Hematopoietic multipotent progenitor cell (in vitro differentiated cells): ENCODE measurements around the gene EXOC4. TPM values are rescaled to one million over a fixed set of nuclear protein-coding genes. Genes with fewer than 3 reads are reported as not detected.
"Not testable (repeated sequence)": the region's sequence is repeated elsewhere in the genome, so short reads cannot be mapped to it uniquely, and the experiment has no call there.

Experiments
- DNase-seq, 3 donors: peaks; one replicate each; pipeline ENCODE4 v3.0.0-alpha.2; 2011 to 2015; ENCODE audit warnings: low read depth in 2 of 3, low spot score in 2 of 3
- total RNA-seq: library from RNA; depleted of rRNA; stranded (reverse); fragments of >200 nt; gene quantifications from one replicate; pipeline ENCODE4 v1.2.3, GENCODE V29; 2012

EXOC4 gene
- total RNA-seq, 1 donor, result 66.2 TPM

DNA sequence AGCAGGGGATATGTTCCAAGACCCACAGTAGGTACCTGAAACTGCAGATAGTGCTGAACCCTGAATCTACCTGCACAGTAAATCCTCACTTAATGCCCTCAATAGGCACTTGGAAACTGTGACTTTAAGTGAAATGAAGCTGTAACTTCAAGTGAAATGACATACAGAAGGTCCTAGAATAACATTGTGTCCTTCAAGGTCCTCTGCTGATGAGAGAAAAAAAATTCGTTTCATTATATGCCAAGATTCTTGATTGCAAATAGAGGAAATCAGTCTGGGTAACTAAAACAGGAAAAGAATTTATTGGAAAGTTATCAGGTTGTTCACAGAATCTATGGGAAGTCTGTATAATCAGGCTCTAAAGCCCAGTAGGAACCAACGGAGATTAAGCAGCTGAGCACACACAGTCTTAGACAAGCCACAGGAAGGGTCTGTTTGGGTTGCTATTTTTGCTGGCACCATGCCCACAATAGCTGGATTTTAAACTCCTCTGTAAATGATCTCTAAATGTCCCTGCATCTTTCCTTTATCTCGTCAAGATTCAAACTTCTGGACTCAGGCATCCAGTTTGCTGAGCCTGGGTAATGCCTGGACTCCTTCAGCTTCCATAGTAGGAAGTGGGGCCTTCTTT lies 57.5 kb downstream of the EXOC4 start:
- DNase-seq, result no peak

DNA sequence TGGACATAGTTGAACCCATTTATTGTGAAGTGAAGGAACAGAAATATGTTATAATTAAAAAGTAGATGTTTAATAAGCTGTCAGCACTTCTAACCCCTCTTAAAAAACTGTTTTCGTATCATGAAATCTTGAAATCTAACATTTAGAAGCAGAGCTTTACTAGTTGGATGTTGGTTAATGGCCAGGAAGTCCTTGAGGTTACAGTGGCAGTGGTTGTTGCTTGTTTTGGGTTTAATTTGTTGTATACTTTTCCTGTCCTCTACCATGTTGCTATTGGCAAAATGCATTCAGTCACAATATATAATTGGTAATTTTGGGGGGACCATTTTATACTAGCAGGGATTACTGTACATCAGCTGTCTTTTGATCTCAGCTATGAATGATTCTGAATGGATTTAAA lies 60.7 kb downstream of the EXOC4 start:
- DNase-seq, result no peak

DNA sequence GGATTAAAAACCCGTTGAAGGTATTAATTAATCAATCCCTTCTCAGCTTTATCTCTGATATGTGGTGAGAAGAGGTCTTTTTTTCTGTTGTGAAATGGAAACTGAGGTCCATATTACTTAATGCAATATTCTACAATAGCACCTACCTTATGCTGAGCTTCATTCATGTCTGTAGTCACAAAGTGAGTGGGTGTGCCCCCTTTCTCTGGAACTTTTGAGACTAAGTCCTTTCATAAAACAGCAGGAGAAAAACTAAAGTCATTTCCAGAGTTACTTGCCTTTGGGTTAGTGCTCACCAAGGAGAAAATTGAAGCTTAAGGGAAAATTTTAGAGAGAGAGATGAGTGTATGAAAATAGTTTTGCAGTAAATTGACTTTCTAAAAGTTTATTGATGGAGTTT lies 61.2 kb downstream of the EXOC4 start:
- DNase-seq, result no peak

DNA sequence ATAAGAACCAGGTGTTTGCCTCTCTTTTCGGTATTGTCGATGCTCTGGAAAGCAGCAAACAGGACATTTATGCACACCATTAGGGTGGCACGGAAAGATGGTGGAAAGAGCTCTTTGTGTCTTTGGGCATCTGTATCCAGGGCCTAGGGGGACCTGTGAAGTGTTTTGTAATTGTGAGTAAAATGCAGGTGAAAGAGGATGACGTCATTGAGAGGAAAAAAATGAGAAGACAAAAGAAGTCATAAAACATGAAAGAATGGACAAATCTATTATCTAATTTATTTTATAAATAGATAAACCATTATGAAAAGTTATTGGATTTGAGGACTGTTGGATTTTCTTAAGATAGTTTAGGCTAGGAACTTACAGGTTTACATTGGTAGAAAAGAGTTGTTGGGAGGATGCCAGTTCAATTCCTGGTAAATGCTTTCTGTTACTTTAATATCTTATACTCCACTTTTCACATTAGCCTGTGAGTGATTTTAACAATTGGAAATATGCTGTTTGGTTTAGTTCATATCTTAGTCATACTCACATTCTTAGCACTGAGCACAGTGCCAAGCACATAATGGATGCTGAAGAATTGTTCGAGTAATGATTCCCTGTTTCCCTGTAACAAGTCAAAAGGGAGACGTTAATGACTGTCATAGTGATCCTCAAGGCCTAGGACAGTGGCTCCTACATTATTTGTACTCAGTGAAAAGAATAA lies 62.6 kb downstream of the EXOC4 start:
- no peak for DNase-seq

DNA sequence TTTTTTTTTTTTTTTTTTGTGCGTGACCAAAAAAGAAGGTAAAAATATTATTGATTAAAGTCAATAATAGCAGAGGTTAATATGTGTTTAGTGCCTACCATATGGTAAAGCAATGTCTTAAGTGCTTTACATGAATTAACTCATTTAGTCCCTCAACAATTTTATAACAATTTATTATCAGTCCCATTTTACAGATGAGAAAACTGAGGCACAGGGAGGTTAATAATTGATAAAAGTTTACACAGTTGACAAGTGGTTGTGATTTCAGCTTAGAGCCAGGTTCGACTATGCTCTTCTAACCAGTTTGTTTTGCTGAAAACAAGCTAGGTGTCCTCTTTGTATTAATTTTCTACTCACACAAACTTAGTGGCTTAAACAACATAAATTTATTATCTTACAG lies 67.0 kb downstream of the EXOC4 start:
- no peak for DNase-seq

DNA sequence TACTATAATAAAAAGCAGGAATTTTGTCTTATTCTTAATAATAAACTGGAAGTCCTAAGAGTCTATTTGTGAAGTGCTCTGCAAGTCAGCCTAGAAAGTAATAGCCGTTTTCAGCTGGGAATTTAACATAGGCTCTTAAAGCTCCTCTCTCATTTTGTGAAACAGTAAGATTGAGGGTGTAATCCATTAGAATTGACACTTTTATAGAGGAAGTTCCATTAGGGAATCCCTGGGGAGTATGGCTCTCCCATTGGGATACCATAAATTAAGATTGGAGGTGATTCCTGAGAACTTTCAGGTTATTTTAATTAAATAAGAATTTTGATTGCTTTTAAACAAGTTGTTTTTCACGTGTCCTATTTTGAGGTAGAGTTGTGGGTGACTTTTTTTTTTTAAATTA lies 68.0 kb downstream of the EXOC4 start:
- no peak for DNase-seq

DNA sequence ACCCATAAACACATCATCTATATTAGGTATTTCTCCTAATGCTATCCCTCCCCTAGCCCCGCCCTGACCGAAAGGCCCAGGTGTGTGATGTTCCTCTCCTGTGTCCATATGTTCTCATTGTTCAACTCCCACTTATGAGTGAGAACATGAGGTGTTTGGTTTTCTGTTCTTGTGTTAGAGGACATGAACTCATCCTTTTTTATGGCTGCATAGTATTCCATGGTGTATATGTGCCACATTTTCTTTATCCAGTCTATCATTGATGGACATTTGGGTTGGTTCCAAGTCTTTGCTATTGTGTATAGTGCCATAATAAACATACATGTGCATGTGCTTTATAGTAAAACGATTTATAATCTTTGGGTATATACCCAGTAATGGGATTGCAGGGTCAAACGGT lies 68.5 kb downstream of the EXOC4 start:
- not testable (repeated sequence) for DNase-seq

DNA sequence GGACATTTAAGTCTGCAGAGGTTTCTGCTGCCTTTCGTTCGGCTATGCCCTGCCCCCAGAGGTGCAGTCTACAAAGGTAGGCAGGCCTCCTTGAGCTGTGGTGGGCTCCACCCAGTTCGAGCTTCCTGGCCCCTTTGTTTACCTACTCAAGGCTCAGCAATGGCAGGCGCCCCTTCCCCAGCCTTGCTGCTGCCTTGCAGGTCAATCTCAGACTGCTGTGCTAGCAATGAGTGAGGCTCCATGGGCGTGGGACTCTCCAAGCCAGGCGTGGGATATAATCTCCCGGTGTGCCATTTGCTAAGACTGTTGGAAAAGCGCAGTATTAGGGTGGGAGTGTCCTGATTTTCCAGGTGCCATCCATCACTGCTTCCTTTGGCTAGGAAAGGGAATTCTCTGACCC lies 73.9 kb downstream of the EXOC4 start:
- not testable (repeated sequence) for DNase-seq

DNA sequence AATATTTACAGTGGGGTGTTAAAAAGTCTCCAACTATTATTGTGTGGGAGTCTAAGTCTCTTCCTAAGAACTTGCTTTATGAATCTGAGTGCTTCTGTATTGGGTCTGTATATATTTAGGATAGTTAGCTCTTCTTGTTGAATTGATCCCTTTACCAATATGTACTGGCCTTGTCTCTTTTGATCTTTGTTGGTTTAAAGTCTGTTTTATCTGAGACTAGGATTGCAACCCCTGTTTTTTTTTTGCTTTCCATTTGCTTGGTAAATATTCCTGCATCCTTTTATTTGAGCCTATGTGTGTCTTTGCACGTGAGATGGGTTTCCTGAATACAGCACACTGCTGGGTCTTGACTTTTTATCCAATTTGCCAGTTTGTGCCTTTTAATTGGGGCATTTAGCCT lies 75.1 kb downstream of the EXOC4 start:
- not testable (repeated sequence) for DNase-seq

DNA sequence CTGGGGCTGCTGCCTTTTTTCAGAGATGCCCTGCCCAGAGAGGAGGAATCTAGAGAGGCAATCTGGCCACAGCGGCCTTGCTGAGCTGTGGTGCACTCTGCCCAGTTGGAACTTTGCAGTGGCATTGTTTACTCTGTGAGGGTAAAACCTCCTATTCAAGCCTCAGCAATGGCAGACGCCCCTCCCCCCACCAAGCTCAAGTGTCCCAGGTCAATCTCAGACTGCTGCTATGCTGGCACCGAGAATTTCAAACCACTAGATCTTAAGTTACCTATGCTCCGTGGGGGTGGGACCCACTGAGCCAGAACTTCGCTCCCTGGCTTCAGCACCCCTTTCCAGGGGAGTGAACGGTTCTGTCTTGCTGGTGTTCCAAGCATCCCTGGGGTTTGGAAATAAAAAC lies 77.2 kb downstream of the EXOC4 start:
- no peak for DNase-seq

DNA sequence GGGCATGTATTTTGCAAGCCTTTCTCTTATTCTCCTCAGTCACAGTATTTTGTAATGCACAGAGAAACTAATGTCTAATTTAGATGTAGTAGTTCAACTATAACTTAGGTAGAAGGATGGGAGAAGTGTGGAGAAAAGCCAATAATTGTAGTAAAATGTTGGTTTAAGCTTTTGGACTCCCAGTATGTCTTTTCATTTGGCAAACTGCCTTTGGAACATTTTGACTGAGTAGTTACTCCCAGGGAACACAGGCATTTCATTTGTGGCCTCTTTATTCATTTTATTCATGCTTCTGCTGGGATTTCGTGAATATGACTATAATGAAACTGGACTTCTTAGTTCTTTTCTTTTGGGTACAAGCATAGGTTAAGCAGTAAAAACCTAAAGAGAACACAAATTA lies 79.0 kb downstream of the EXOC4 start:
- DNase-seq, result no peak

DNA sequence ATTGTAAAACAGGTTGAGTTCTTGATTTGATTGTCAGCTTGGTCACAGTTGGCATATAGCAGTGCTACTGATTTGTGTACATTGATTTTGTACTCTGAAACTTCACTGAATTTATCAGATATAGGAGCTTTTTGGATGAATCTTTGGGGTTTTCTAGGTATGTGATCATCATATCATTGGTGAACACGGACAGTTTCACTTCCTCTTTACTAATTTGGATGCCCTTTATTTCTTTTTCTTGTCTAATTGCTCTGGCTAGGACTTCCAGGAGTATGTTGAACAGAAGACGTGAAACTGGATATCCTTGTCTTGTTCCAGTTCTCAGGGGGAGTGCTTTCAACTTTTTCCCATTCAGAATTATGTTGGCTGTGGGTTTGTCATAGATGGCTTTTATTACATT lies 86.9 kb downstream of the EXOC4 start:
- peak in 1 of 3 donors; percentile 1 for DNase-seq

DNA sequence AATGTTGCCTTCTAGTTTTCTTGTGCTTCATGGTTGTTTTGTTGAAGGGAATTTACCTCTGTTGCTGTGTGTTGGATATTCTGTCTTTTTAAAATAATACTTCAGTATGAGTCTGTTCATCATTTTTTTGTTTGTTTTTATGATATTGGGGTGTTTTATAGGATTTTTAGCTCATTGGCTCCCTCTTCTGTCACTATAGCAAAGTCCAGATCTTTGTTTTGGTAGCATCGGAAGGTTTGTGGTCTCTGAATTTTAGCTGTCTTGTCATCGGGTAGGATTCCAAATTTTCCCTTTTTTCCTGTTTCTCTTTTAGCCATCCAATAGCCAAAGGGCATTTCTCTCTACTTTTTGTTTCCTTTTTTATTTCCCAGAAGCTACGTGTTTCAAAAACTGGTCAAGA lies 91.4 kb downstream of the EXOC4 start:
- DNase-seq, result peak in 1 of 3 donors; percentile 19

DNA sequence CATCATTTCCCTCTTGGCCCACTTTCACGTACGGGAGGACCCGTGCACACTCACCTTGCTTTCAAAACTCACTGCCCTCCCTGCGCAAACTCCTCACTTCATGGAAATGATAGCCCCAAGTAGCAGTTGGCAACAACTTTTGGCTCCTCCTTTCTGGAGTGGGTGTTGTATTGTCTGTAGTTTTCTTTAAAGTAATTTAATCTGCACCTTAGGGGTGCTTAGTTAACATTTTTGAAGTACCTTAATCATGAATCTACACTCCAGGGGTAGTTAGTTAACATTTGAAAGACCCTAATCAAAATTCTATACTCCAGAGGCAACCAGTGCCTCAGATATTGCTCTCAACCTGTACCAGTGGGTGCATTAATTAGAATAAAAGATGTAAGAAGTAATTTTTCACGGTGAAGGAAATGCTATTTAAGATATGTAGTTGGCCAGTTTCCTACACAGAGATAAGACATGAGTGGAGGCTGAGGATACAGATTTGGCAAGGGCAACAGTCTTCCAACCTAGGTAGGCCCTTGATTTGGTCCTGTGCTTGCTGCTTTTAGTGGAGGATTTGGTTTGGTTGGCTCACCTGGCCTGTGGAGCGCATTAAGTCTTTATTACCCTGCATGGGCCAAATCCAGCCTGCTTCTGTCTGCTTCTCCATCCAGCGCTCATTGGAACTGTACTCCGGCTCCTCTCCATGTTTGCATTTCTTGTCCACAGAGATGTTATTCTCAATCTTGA lies 93.0 kb downstream of the EXOC4 start:
- DNase-seq, result no peak

DNA sequence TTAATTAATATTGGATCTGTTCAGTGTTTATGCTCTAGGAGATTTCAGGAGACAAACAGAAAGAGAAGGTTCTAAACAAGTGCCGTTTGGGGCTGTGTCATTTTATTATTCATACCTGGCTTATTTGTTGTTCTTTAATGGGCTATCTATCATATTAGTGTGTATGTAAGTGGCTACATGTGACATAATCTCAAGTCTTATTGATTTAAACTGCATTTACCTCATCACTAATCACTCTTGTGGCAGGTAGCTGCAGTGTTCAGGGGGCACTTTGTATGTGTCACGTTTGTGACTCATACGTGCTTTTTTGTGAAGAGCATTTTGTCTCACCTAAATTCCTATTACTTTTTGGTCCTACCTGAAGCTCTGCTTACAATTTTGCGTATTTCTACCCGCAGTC lies 95.4 kb downstream of the EXOC4 start:
- DNase-seq, result no peak

DNA sequence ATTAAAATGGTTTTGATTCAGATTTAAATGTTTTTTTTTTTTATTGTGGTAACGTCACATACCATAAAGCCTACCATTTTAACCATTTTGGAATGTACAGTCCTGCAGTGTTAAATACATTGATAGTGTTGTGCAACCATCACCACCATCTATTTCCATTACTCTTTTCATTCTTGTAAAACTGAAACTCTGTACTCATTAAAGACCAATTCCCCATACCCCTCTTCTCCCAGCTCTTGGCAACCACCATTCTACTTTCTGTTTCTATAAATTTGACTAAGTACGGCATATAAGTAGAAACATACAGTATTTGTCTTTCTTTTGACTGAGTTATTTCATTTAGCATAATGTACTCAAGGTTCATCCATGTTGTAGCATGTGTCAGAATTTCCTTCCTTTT lies 96.2 kb downstream of the EXOC4 start:
- DNase-seq, result no peak

DNA sequence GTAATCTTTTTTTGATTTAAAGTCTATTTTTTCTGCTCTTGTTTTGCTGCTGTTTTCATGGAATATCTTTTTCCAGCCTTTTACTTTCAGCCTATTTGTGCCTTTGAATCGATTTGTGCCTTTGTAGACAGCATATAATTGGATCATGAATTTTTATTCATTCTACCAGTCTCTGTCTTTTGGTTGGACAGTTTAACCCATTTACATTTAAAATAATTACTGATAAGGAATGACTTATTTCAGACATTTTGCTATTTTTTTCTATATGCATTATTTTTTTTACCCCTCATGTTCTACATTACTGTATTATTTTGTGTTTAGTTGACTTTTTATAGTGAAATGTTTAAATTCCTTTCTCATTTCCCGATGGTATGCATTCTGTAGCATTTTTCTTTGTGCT lies 99.6 kb downstream of the EXOC4 start:
- no peak for DNase-seq

DNA sequence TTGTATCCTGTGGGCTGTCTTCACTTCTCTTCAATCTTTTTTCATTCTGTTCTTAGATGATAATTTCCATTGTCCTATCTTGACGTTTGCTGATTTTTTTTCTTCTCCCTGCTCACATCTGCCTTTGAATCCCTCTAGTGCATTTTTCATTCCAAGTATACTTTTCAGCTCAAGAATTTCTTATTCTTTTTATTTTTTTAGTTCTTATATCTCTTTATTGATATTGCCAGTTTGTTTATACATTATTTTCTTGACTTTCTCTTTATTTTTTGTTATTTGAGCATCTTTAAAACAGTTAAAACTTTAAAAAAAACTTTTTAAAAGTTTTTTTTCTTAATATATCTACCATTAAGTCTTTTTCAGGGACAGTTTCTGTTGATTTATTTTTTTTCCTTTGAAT lies 100.9 kb downstream of the EXOC4 start:
- no peak for DNase-seq

DNA sequence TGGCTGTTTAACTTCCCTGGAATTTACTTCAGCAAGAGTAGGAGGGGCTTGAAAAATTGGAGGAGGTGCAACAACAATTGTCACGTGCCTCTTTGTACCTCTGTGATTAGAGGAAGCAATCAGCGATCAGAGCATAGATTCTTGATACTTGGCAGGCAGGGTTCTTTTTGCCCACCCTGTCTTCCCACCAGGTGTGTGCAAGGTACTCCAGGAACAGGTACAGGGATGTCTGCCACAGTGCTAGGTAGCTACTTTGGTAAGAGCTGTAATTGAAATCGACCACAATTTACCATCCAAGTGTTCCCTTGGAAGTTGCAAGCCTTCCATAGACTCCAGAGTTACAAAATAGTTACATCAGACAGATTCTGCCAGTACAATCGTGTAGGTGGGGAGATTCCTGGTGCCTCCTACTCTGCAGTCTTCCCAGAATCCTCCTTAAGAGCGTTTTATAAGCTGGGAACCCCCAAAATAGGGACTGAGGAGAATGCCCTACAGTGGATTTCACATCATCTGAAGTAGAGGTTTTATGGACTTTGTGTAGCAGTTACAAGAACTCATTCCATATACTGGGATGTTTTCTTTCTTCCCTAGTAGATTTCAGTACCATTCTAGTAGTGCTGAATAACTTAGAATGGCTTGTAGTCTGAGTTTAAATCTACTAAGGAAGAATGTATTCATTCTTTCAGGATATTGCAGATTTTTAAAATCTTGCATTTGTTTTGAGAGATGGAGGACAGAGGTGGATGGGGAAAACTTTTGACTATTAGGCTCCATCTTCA lies 101.9 kb downstream of the EXOC4 start:
- no peak for DNase-seq

DNA sequence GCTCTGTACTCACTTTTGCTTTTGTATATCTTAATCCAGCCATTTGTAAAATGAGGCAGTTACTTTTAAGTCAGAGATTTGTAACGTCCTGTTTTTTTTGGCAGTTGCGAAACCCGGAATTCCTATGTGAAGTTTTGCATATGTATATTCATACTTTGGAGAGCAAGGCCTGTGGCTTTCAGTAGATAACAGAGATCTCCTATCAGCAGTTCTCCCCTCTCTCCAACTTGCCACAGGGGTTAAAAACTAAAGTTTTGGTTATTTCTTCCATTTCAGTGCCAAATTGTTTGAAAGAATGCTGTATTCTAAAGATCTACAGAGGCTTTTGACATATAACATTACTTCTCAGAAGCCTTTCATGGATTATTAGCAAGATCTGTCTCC lies 102.4 kb downstream of the EXOC4 start:
- DNase-seq, result no peak

DNA sequence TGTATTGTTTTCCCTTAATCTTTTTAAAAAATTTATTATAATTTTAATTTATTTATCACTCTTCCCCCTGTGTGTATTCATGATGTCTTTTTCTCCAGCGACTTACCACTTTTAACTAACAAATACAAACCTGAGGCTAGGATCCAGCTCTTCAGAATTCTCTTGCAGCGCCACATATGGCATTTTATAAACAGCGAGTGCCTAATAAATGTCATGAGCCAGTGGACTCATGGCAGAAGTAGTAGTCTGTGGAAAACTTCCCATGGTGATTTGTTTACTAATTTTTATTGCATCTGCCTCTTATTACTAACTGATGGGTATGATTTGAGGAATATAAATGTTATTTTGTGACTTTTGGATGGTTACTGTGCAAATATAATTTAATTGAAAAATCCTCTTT lies 102.9 kb downstream of the EXOC4 start:
- no peak for DNase-seq
